Measurements from ENCODE around the gene FMN1. TPM values are rescaled to one million over a fixed set of nuclear protein-coding genes. Genes with fewer than 3 reads are reported as not detected.

The FMN1 gene
- polyA plus RNA-seq, 2 of the 4 experiments (the other 2 are of a cell fraction) = 0.53 to 2.2 TPM

- Histone ChIP-seq H3K4me1 (no peaks in the 10 kb centered on the region), H3K4me2 (no peak overlapping the region), H3K27ac (no peak overlapping the region), H3K9me3 (no peaks in the 10 kb centered on the region), H3K4me3 (no peak overlapping the region)
- ATAC-seq (no peak), FAIRE-seq (no peak), DNase-seq (ENCODE audit: low read depth in 1 of 2, low spot score in 1 of 2) (no peak)
- TF ChIP-seq BCL3 (IDR thresholded peaks at IDR 0.05) = no peak
- TF ChIP-seq ESRRA (IDR thresholded peaks at IDR 0.05; ENCODE audit: borderline replicate concordance, low read length) = no peak
- no peak for TF ChIP-seq HDAC2 (IDR thresholded peaks at IDR 0.05)
- no peak for TF ChIP-seq CBX8 (IDR thresholded peaks at IDR 0.05)
- TF ChIP-seq HOXB13 (CRISPR knock-in tag; IDR thresholded peaks at IDR 0.05; ENCODE audit: low read depth) = no peak
- no peak for TF ChIP-seq PBX3 (IDR thresholded peaks at IDR 0.05)
- TF ChIP-seq, protein P1, sequence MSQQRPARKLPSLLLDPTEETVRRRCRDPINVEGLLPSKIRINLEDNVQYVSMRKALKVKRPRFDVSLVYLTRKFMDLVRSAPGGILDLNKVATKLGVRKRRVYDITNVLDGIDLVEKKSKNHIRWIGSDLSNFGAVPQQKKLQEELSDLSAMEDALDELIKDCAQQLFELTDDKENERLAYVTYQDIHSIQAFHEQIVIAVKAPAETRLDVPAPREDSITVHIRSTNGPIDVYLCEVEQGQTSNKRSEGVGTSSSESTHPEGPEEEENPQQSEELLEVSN (IDR thresholded peaks at IDR 0.05; ENCODE audit: borderline replicate concordance, low read depth) = no peak
- no peak for TF ChIP-seq ZFP36 (IDR thresholded peaks at IDR 0.05; ENCODE audit: borderline replicate concordance, partially characterized antibody)
- TF ChIP-seq FOSB (CRISPR knock-in tag; IDR thresholded peaks at IDR 0.05) = no peak
- no peak for TF ChIP-seq HOXB5 (CRISPR knock-in tag; IDR thresholded peaks at IDR 0.05)
- TF ChIP-seq ATOH8 (CRISPR knock-in tag; IDR thresholded peaks at IDR 0.05; ENCODE audit: low read depth) = no peak
- TF ChIP-seq CTCF (IDR thresholded peaks at IDR 0.05) = no peak
- TF ChIP-seq RCOR1 (IDR thresholded peaks at IDR 0.05; ENCODE audit: low read depth, low read length) = no peak
- TF ChIP-seq RAD21 (conservative IDR thresholded peaks at IDR 0.05 in 1 of 2, IDR thresholded peaks at IDR 0.05 in 1 of 2) = no peak
- TF ChIP-seq ZSCAN20 (CRISPR knock-in tag; IDR thresholded peaks at IDR 0.05) = no peak
- TF ChIP-seq GATA3 (IDR thresholded peaks at IDR 0.05; ENCODE audit: borderline replicate concordance) = no peak
- TF ChIP-seq EHMT2 (IDR thresholded peaks at IDR 0.05; ENCODE audit: low read depth) = no peak
- no peak for TF ChIP-seq ZNF302 (CRISPR knock-in tag; IDR thresholded peaks at IDR 0.05)
- POLR2A ChIA-PET = no interaction called here
- WGBS (ENCODE audit: missing lambda C conversion rate) = 79% methylated on average over 2 of the region's 2 CpGs
- CTCF ChIA-PET = interaction anchor here (1.3 to 3.4 kb wide), 2 partner anchors 15 to 18 kb away, joined by 3 to 18 read pairs; no protein-coding TSS in a partner anchor
Measured at GRCh38 chr15:33150431-33150941, 44.0 kb downstream of the FMN1 start.

DNA sequence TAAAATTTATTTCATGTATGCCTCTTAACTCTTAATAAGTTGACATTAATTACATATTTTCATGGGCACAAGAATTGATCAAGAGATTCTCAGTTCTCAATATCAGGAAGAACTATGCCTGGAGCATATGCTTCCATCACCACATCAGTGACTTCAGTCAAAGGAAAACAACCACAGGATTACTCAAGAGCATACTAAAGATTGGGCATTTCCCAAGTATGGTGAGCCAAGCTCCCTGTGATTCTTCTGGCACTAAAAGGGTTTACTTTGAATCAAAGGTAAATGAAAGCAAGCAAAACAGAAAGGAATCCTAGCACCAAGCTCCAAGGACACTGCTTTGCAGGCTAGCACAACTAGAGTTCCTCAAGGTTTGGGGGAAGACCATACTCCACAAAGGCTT is 44.6 kb downstream of the FMN1 start:
- CTCF ChIA-PET = interaction anchor here (0.6 to 3.4 kb wide), 2 partner anchors 17 to 487 kb away, joined by 3 to 18 read pairs; no protein-coding TSS in a partner anchor
- Histone ChIP-seq H3K9me3 (no peaks in the 10 kb centered on the region), H3K4me3 (no peak overlapping the region), H3K4me1 (no peaks in the 10 kb centered on the region), H3K4me2 (no peak overlapping the region), H3K27ac (no peak overlapping the region)
- FAIRE-seq (peak; percentile 46), ATAC-seq (no peak), DNase-seq (ENCODE audit: low read depth in 1 of 2, low spot score in 1 of 2) (no peak)
- POLR2A ChIA-PET = no interaction called here
- TF ChIP-seq CHD2 (IDR thresholded peaks at IDR 0.05; ENCODE audit: low read length, partially characterized antibody) (no peak), CBX8 (IDR thresholded peaks at IDR 0.05) (no peak), HOXA7 (CRISPR knock-in tag; IDR thresholded peaks at IDR 0.05) (no peak), BHLHE40 (IDR thresholded peaks at IDR 0.05; ENCODE audit: low read depth, low read length) (no peak), ATOH8 (CRISPR knock-in tag; IDR thresholded peaks at IDR 0.05; ENCODE audit: low read depth) (no peak), BCL3 (IDR thresholded peaks at IDR 0.05) (no peak), CHD4 (IDR thresholded peaks at IDR 0.05; ENCODE audit: borderline replicate concordance) (no peak), RCOR1 (IDR thresholded peaks at IDR 0.05; ENCODE audit: low read depth, low read length) (no peak), JUN (IDR thresholded peaks at IDR 0.05) (no peak), MYC (IDR thresholded peaks at IDR 0.05; ENCODE audit: borderline replicate concordance, low read length) (no peak), NPAS2 (CRISPR knock-in tag; IDR thresholded peaks at IDR 0.05; ENCODE audit: borderline replicate concordance) (no peak), ZFP36 (IDR thresholded peaks at IDR 0.05; ENCODE audit: borderline replicate concordance, partially characterized antibody) (no peak), RAD21 (conservative IDR thresholded peaks at IDR 0.05 in 1 of 2, IDR thresholded peaks at IDR 0.05 in 1 of 2) (no peak)

All from A549 (cell line).